ENCODE results near the gene SLC25A5.
"Not testable (repeated sequence)": the region's sequence is repeated elsewhere in the genome, so short reads cannot be mapped to it uniquely, and the experiment has no call there.

Gene SLC25A5

GRCh38 chrX:119467842-119468550, at the start of gene SLC25A5:
SLC25A5 (plus strand) TSS chrX:119468444; CDS start chrX:119468516, 72 bp downstream.
- peak; percentile 86 to 90 (median 87) for DNase-seq

- DNase-seq, result no peak
Observed at GRCh38 chrX:119419146-119419545, 49.1 kb upstream of the SLC25A5 start.

- no peak for DNase-seq
Observed at GRCh38 chrX:119419898-119420297, 48.3 kb upstream of the SLC25A5 start.

GRCh38 chrX:119421016-119421705, 47.1 kb upstream of the SLC25A5 start:
- no peak for DNase-seq

GRCh38 chrX:119423631-119424030, 44.6 kb upstream of the SLC25A5 start:
- no peak for DNase-seq

GRCh38 chrX:119424999-119425398, 43.2 kb upstream of the SLC25A5 start:
- no peak for DNase-seq

- no peak for DNase-seq
Observed at GRCh38 chrX:119427024-119427794, 41.0 kb upstream of the SLC25A5 start.

GRCh38 chrX:119427795-119428185, 40.5 kb upstream of the SLC25A5 start:
- no peak for DNase-seq

GRCh38 chrX:119429471-119429870, 38.8 kb upstream of the SLC25A5 start:
- DNase-seq, result no peak

- not testable (repeated sequence) for DNase-seq
Observed at GRCh38 chrX:119441295-119441694, 26.9 kb upstream of the SLC25A5 start.

- DNase-seq, result no peak
Observed at GRCh38 chrX:119442286-119442685, 26.0 kb upstream of the SLC25A5 start.

- no peak for DNase-seq
Observed at GRCh38 chrX:119453202-119453601, 15.0 kb upstream of the SLC25A5 start.

GRCh38 chrX:119455264-119455663, 13.0 kb upstream of the SLC25A5 start:
- DNase-seq, result no peak

- DNase-seq, result no peak
Observed at GRCh38 chrX:119459181-119459580, 9.1 kb upstream of the SLC25A5 start.

- DNase-seq, result no peak
Observed at GRCh38 chrX:119465555-119465954, 2.7 kb upstream of the SLC25A5 start.

GRCh38 chrX:119466970-119467369, 1.3 kb upstream of the SLC25A5 start:
- DNase-seq, result no peak

GRCh38 chrX:119467433-119467832, 811 bp upstream of the SLC25A5 start:
- no peak for DNase-seq

GRCh38 chrX:119468551-119469312, 488 bp downstream of the SLC25A5 start:
- peak; percentile 82 to 92 (median 85) for DNase-seq

GRCh38 chrX:119469313-119469635, 1.0 kb downstream of the SLC25A5 start:
- DNase-seq, result no peak

GRCh38 chrX:119474615-119475388, 6.6 kb downstream of the SLC25A5 start:
- DNase-seq, result no peak

GRCh38 chrX:119475389-119476101, 7.3 kb downstream of the SLC25A5 start:
- DNase-seq, result peak in 1 of 3 experiments; percentile 41
